GM21423 (cell line): Measurements from ENCODE around the gene PRF1.
A peak's percentile ranks its signal among the peaks of the same experiment; 100 is the strongest.

Experiments used
- ATAC-seq: cut with Tn5 transposase; IDR thresholded peaks from one replicate; pipeline ENCODE4 v1.9.1; 2021; ENCODE audit warnings: mild to moderate bottlenecking, moderate library complexity; ENCODE audit not compliant: unreplicated experiment

PRF1 gene

GRCh38 chr10:70561558-70561957 is 41.0 kb downstream of the PRF1 start:
- no peak for ATAC-seq

- no peak for ATAC-seq
Measured at GRCh38 chr10:70561070-70561469, 41.5 kb downstream of the PRF1 start.

DNA sequence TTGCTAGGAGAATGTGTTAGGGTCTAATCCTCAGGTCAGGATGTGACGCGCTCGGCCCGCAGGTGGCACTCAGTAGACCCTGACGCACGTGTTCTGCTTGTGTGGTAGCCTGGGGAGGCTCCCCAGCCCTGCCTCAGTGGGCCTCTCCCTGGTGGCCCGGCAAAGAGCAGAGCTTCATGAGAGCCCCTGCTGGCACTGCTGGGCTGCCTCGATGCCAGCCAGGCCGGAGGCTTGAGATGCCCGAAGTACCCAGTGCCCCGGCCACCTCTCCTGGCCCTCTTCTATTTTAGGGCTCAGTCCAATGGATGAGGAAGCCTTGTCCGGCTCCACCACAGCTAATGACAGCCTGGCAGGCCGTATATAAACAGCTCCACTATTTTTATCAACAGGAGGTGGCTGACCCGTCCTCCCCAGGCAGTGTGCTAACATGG is 42.0 kb downstream of the PRF1 start:
- no peak for ATAC-seq

DNA sequence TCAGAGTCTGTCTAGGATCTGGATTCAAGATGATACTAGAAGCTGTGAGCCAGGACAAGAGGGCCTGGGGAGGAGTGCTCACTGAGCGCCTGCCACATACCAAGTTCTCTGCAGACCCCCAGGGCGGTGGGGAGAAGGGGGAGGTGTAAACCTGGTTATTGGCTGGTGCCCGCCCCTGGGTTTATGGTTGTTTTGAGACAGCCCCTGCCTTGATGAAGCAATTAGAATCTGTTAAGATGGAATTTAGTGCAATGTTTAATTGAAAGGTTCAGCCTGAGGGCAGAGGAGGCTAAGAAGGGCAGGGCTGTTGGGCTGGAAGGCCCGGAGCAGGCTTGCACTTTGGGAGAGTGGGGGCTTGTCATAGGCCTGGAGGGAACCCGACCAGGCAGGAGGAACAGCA is 42.7 kb downstream of the PRF1 start:
- ATAC-seq, result no peak

GRCh38 chr10:70558871-70559810 is 43.4 kb downstream of the PRF1 start:
- ATAC-seq, result peak; percentile 66

DNA sequence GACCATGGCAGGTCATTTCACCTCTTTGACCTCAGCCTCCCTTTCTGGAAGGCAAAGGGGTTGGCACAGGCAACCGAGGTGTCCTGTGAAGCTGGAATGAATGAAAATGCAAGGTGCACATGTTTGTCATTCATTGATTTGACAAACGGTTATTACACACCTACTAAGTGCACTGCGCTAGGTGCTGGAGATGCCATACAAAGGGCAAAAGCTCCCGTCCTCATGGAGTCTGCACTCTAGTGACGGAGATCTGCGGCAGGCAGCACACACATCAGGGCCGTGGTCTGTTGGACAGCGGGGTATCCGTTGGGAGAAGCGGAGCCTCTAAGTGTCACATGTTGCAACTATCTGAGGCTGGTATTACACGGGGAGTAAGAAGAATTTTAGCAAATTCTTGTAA is 44.2 kb downstream of the PRF1 start:
- no peak for ATAC-seq

GRCh38 chr10:70557876-70558275 is 44.7 kb downstream of the PRF1 start:
- no peak for ATAC-seq

DNA sequence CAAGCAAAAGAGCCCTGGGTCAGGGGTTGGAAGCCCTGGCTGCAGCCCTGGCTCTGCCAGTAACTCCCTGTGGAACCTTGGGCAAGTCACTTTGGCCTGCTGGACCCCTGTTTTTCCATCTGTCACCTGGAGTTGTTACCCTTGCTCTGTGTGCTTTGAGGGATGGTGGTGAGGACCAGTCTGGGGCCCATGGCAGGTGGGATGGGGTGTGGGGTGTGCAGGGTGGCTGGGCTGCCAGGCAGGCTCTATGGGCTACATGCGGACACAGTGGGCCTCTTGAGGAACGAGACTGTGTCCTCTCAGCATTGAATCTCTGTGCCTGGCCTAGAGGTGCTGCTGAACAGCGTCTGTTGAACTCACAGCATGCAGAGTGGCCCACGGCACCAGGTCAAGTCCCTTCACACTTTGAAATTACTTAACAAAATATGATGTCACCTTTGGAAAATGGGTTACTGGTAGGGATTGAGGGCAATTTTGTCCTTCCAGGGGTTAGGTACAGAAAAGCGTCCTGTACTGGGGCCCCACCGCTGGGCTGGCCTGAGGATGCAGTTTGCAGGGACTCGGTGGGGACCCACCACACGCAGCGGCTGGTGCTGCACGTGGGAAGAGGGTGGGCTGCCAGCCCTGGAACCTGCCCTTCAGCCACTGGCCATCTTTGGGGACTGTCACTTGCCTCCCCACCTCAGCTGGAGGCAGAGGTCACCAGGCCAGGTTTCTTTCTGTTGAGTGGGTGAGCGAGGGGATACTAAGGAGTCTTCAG is 45.3 kb downstream of the PRF1 start:
- no peak for ATAC-seq

GRCh38 chr10:70555371-70555770 is 47.2 kb downstream of the PRF1 start:
- no peak for ATAC-seq

- ATAC-seq, result no peak
Measured at GRCh38 chr10:70552586-70552985, 50.0 kb downstream of the PRF1 start.

- ATAC-seq, result no peak
Measured at GRCh38 chr10:70551971-70552422, 50.5 kb downstream of the PRF1 start.

GRCh38 chr10:70551466-70551865 is 51.1 kb downstream of the PRF1 start:
- no peak for ATAC-seq

- ATAC-seq, result no peak
Measured at GRCh38 chr10:70550459-70550858, 52.1 kb downstream of the PRF1 start.

DNA sequence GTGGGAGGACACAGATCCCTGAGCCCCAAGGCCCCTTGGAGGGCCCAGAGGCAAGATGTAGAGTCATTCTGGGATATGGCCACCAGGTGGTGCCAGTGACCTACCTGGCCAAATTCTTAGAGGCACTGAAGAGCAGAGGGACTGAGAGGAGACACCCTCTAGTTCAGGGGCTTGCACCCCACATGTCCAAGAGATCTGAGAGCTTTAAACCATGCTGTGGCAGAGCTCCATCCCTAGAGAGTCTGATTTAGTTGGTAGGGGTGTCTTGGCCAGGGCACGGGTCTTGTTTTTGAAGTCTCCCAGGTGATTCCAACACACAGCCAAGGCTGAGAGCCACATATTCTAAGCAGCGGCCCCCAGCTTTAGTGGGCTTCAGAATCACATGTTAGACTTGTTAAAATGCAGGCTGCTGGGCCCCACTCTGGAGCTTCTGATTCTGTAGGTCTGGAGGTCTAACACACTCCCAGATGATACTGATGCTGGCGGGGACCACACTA is 52.5 kb downstream of the PRF1 start:
- ATAC-seq, result no peak

DNA sequence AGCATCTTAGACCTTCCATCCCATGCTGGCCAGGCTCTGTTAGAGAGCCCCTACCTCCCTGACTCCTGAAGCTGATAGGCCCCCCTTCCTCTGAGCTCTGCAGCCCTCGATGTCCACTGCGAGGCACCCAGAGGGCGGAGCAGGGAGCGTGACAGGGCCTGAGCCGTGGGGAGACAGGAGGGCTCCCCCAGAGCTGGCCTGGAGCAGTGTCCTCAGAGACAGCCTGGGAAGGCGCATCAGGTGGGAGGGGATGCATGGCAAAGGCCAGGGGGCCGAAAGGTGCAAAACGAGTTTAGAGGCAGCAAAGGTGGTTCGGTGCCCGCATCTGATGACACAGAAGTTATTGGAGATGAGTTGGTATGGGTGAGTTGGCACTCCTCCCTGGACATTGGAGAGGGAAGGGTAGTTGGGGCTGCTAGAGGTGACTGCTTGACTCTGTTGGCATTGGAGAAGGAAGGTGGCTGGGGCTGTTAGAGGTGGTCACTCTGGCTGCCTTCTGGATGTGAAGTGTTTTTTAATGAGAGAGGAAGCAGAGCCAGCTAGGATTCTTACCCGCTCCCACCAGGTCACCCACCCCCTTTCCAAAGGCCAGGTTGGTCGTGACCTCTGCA is 53.1 kb downstream of the PRF1 start:
- no peak for ATAC-seq
